GM21360 (cell line): Measurements from ENCODE around the gene MFRP.

Source experiments
- ATAC-seq: cut with Tn5 transposase; IDR thresholded peaks from one replicate; pipeline ENCODE4 v1.9.1; 2021; ENCODE audit warnings: mild to moderate bottlenecking, moderate library complexity; ENCODE audit not compliant: unreplicated experiment

MFRP gene

GRCh38 chr11:119298726-119299125, 47.8 kb downstream of the MFRP start:
- no peak for ATAC-seq

DNA sequence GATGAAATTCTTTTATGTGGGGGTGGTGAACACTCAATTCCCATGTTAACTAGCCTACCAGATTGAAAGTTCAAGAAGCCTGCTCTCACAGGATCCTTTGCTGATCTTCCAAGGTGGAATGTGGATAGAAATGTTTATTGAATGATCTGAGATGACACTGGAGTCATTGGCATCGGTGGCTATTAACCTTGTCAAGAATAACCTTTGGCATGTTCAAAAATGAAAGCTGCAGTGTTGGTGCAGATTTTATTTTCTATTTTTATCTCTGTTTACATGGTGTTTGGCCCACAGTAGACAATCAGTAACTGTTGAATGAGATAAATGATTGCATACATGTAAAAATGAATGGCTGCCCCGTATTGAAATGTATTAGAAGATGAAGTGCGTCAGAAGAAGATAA, 48.6 kb downstream of the MFRP start:
- ATAC-seq: no peak

DNA sequence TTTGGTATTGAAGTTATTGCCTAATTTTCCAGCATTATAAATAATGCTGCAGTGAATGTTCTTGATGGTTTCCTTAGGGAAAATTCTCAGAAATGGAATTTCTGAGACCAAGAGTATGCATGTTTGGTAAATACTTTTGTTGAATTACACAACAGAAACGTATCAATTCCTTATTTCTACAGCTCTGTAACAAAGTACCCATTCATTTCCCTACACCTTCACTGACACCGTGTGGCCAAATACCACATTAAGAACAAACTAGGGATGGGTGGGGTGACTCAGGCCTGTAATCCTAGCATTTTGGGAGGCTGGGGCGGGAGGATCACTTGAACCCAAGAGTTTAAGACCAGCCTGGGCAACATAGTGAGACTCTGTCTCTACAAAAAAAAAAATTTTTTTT, 51.3 kb downstream of the MFRP start:
- no peak for ATAC-seq

- ATAC-seq: no peak
Measured at GRCh38 chr11:119293461-119293860, 53.0 kb downstream of the MFRP start.

- ATAC-seq: no peak
Measured at GRCh38 chr11:119290894-119291497, 55.5 kb downstream of the MFRP start.
